Panc1 (cell line): ENCODE measurements around the gene FBXW7. TPM values are rescaled to one million over a fixed set of nuclear protein-coding genes. Genes with fewer than 3 reads are reported as not detected.
A peak's percentile ranks its signal among the peaks of the same experiment; 100 is the strongest.

ENCODE experiments used
- ATAC-seq: fragments of 200-7000 bp; cut with Tn5 transposase; 2 replicates; pipeline ENCODE4 v1.9.1; 2020; ENCODE audit warnings: mild to moderate bottlenecking, moderate library complexity
- BruUV-seq: library from RNA; stranded (reverse); fragments of 400-500 nt; replicated peaks from 2 replicates; lab custom pipeline; 2021; lab: Mats Ljungman, UMichigan
- CTCF ChIA-PET: fragments of 300-600 bp; sonication (Branson Sonifier 250); formaldehyde crosslinking; loops from one replicate; lab custom pipeline; 2022; ENCODE audit warnings: antibody characterized with exemption; lab: Charles Lee
- POLR2A ChIA-PET: fragments of 300-600 bp; sonication (Branson Sonifier 250); formaldehyde crosslinking; loops from one replicate; lab custom pipeline; 2022; ENCODE audit warnings: antibody characterized with exemption; lab: Charles Lee
- DNase-seq: peaks from one replicate; pipeline ENCODE4 v3.0.0-alpha.2; 2010; ENCODE audit warnings: low read depth, low spot score
- H3K27ac ChIP-seq: 2 replicates; pipeline ENCODE4 v1.5.1; 2011; ENCODE audit warnings: mild to moderate bottlenecking, low read length, inconsistent platforms
- H3K27me3 ChIP-seq: fragments of 200-500 bp; sonication (Bioruptor generic); 2 replicates; pipeline ENCODE4 v1.6.0; 2014; ENCODE audit warnings: low read length, inconsistent platforms; ENCODE audit not compliant: control insufficient read depth, insufficient read depth
- H3K36me3 ChIP-seq: fragments of 200-500 bp; sonication (Bioruptor generic); 2 replicates; pipeline ENCODE4 v1.5.1; 2014; ENCODE audit warnings: inconsistent platforms, mild to moderate bottlenecking, low read length, moderate library complexity; ENCODE audit not compliant: control insufficient read depth, insufficient read depth
- H3K4me1 ChIP-seq: 2 replicates; pipeline ENCODE4 v1.5.1; 2011; ENCODE audit warnings: inconsistent platforms, mild to moderate bottlenecking, low read length, moderate library complexity; ENCODE audit not compliant: control insufficient read depth, insufficient read depth
- H3K4me3 ChIP-seq, 2 experiments: 2 replicates each; pipeline ENCODE4 v1.5.1; 2011 to 2012; ENCODE audit warnings: low read depth in 2 of 2, low read length in 2 of 2, mild to moderate bottlenecking in 2 of 2, inconsistent platforms in 1 of 2, moderate library complexity in 1 of 2
- H3K9me3 ChIP-seq: fragments of 200-500 bp; sonication (Bioruptor generic); 2 replicates; pipeline ENCODE4 v1.5.1; 2014; ENCODE audit warnings: low read depth, mild to moderate bottlenecking, inconsistent platforms, low read length, moderate library complexity; ENCODE audit not compliant: control insufficient read depth, insufficient read depth
- CTCF ChIP-seq: fragments of 450-650 bp; IDR thresholded peaks from 2 replicates; pipeline ENCODE4 v1.5.1; 2017; ENCODE audit warnings: mild to moderate bottlenecking
- POLR2AphosphoS5 ChIP-seq: IDR thresholded peaks from 2 replicates; pipeline ENCODE4 v1.6.1; 2012; ENCODE audit warnings: mild to moderate bottlenecking, low read depth, low read length, moderate library complexity
- REST ChIP-seq, 2 experiments: IDR thresholded peaks; 2 replicates each; pipeline ENCODE4 v1.6.1; 2011 to 2012; ENCODE audit warnings: low read depth in 2 of 2, control low read depth in 1 of 2, low read length in 1 of 2, mild to moderate bottlenecking in 1 of 2, moderate library complexity in 1 of 2; ENCODE audit not compliant: insufficient read depth in 1 of 2
- SIN3A ChIP-seq: IDR thresholded peaks from 2 replicates; pipeline ENCODE4 v1.6.1; 2012; ENCODE audit warnings: low read depth, mild to moderate bottlenecking, low read length, moderate library complexity, borderline replicate concordance; ENCODE audit not compliant: insufficient read depth
- TCF7L2 ChIP-seq: IDR thresholded peaks from 2 replicates; pipeline ENCODE4 v1.6.1; 2011; ENCODE audit warnings: mild to moderate bottlenecking, low read depth, low read length, inconsistent platforms
- in situ Hi-C: cut with HindIII; loops from 2 replicates; pipeline ENCODE4 v1.10.0; 2016; ENCODE audit warnings: low sequenced_read_pairs, low pct_unique_long_range_greater_than_20kb
- intact Hi-C: fragments of 100-400 bp; cut with micrococcal nuclease; formaldehyde crosslinking; loops from one replicate; pipeline ENCODE4 v1.10.0; 2022; ENCODE audit not compliant: unreplicated experiment
- total RNA-seq: library from RNA; stranded (reverse); gene quantifications from one replicate; pipeline ENCODE4 v1.2.1, GENCODE V29; 2021; ENCODE audit not compliant: unreplicated experiment

Gene FBXW7
- total RNA-seq, 1 experiment from 2014 or later: 16.2 TPM

DNA sequence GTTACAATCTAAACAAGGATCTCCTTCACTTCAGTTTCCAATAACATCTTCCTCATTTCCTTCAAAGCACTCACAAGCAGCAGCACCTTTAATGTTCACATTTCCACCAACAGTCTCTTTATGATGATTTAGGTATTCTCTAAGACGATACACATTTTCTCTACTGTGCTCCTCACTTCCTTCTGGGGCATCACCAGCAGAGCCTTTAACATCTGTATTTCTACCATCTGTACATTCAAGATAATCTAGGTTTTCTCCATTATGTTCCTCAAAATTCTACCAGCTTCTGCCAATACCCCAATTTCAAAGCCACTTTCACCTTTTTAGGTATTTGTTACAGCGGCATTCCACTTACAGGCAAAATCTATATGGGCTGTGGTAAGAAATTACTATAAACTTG is 80.6 kb downstream of the FBXW7 start:
- no peak overlapping the region for H3K4me3 ChIP-seq
- in situ Hi-C loops (no loop called here), intact Hi-C loops (no loop called here)
- H3K9me3 ChIP-seq: no peaks in the 10 kb centered on the region
- DNase-seq (no peak), ATAC-seq (no peak)
- ChIA-PET CTCF (no interaction called here), POLR2A (no interaction called here)
- no peak for TF ChIP-seq SIN3A
- no peak for TF ChIP-seq TCF7L2
- no peak for TF ChIP-seq POLR2AphosphoS5
- no peak for TF ChIP-seq CTCF
- TF ChIP-seq REST (IDR thresholded peaks at IDR 0.05; ENCODE audit: insufficient read depth in 1 of 2, low read depth in 2 of 2, low read length in 1 of 2): no peak
- H3K27me3 ChIP-seq: no peaks in the 10 kb centered on the region
- H3K36me3 ChIP-seq: no peaks in the 10 kb centered on the region
- no peak overlapping the region for H3K27ac ChIP-seq
- no peaks in the 10 kb centered on the region for H3K4me1 ChIP-seq
- BruUV-seq: no TSS peak

- DNase-seq (no peak), ATAC-seq (no peak)
- in situ Hi-C loops (no loop called here), intact Hi-C loops (no loop called here)
- Histone ChIP-seq H3K4me1 (no peaks in the 10 kb centered on the region), H3K36me3 (no peaks in the 10 kb centered on the region), H3K4me3 (no peak overlapping the region), H3K9me3 (no peaks in the 10 kb centered on the region), H3K27me3 (no peaks in the 10 kb centered on the region), H3K27ac (no peak overlapping the region)
- ChIA-PET POLR2A (no interaction called here), CTCF (no interaction called here)
- peak; percentile 44; the same call in 1 of the 2 replicates for TF ChIP-seq CTCF
- no peak for TF ChIP-seq SIN3A
- BruUV-seq: no TSS peak
Measured at GRCh38 chr4:152454398-152455011, 81.4 kb downstream of the FBXW7 start.
